ENCODE data around the gene PPP2R5C. TPM values are rescaled to one million over a fixed set of nuclear protein-coding genes. Genes with fewer than 3 reads are reported as not detected.

Gene PPP2R5C
- total and polyA plus RNA-seq, 2 donors from 2014 or later: 65.6 to 129 TPM

DNA sequence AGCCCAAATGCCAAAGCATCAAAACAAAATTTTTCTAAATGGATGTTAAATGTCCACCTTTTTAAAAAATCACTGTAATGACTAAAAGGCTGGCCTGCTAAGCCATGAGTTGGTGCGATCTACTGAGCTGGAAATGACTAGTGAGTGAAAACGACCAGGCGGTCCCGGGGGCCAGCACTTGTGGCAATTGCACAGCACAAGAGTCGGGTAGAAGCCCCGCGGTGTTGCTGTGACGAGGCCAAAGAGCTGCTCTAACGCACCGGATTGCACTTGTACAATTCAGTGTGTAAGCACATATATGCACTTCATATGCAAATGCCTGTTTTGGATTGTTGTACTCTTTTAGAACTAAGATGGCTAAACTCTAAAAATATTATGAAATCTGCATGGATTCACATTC lies 138.7 kb downstream of the PPP2R5C start:
- Histone ChIP-seq H3K9ac (ENCODE audit: low read length in 3 of 3) (no peak overlapping the region), H3K36me3 (ENCODE audit: control insufficient read depth in 2 of 3, insufficient read depth in 3 of 3, low read length in 3 of 3) (peaks cover 2 to 43% (median 39%) of the 10 kb centered on the region in 3 donors), H3K9me3 (ENCODE audit: control insufficient read depth in 2 of 3, insufficient read depth in 1 of 3, low read length in 3 of 3) (no peaks in the 10 kb centered on the region), H3K4me3 (ENCODE audit: low read length in 3 of 3) (no peak overlapping the region), H3K4me1 (ENCODE audit: control insufficient read depth in 2 of 3, insufficient read depth in 2 of 3, low read depth in 1 of 3, low read length in 3 of 3) (no peaks in the 10 kb centered on the region), H3K27ac (ENCODE audit: low read depth in 2 of 2, low read length in 2 of 2) (no peak overlapping the region), H3K27me3 (ENCODE audit: control insufficient read depth, insufficient read depth, low read length) (no peaks in the 10 kb centered on the region)
- intact Hi-C loops (cut with DNase I): no loop called here
- FAIRE-seq: no peak
- TF ChIP-seq, protein P1, sequence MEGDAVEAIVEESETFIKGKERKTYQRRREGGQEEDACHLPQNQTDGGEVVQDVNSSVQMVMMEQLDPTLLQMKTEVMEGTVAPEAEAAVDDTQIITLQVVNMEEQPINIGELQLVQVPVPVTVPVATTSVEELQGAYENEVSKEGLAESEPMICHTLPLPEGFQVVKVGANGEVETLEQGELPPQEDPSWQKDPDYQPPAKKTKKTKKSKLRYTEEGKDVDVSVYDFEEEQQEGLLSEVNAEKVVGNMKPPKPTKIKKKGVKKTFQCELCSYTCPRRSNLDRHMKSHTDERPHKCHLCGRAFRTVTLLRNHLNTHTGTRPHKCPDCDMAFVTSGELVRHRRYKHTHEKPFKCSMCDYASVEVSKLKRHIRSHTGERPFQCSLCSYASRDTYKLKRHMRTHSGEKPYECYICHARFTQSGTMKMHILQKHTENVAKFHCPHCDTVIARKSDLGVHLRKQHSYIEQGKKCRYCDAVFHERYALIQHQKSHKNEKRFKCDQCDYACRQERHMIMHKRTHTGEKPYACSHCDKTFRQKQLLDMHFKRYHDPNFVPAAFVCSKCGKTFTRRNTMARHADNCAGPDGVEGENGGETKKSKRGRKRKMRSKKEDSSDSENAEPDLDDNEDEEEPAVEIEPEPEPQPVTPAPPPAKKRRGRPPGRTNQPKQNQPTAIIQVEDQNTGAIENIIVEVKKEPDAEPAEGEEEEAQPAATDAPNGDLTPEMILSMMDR (IDR thresholded peaks at IDR 0.05; ENCODE audit: borderline replicate concordance, extremely low read depth, insufficient read depth): no peak
- DNase-seq: no peak

DNA sequence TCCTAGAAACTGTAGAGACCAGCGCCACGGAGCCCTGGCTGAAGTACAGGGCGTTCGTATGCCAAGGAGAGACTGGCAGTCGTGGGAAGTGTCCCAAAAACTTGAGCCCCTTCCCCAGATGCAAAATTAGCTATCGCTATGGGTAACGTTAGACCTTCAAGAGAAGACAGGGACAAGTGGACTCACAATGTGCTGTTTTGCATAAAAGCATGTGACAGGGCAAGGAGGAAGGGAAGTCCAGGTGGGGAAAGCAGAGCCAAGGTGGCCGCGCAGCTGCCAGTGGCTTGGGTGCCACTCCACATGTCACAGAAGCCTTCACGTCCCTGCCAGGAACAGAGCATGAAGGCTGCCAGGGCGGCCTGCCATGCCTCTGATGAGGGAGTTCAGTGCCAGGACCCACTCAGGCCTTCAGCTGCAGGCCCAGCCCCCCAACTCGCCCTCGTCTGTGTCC lies 141.6 kb downstream of the PPP2R5C start:
- no peak for FAIRE-seq
- no peak overlapping the region for H3K4me3 ChIP-seq (ENCODE audit: low read length in 3 of 3)

GRCh38 chr14:101905614-101906013 lies 144.1 kb downstream of the PPP2R5C start:
- Histone ChIP-seq H3K27me3 (ENCODE audit: control insufficient read depth, insufficient read depth, low read length) (no peaks in the 10 kb centered on the region), H3K9me3 (ENCODE audit: control insufficient read depth in 2 of 3, insufficient read depth in 1 of 3, low read length in 3 of 3) (no peaks in the 10 kb centered on the region), H3K36me3 (ENCODE audit: control insufficient read depth in 2 of 3, insufficient read depth in 3 of 3, low read length in 3 of 3) (peaks cover 2 to 38% (median 35%) of the 10 kb centered on the region in 3 donors), H3K4me3 (ENCODE audit: low read length in 3 of 3) (no peak overlapping the region), H3K9ac (ENCODE audit: low read length in 3 of 3) (no peak overlapping the region), H3K27ac (ENCODE audit: low read depth in 2 of 2, low read length in 2 of 2) (no peak overlapping the region), H3K4me1 (ENCODE audit: control insufficient read depth in 2 of 3, insufficient read depth in 2 of 3, low read depth in 1 of 3, low read length in 3 of 3) (no peaks in the 10 kb centered on the region)
- intact Hi-C loops (cut with DNase I): no loop called here
- DNase-seq (no peak), FAIRE-seq (no peak)
- TF ChIP-seq, protein P1 (IDR thresholded peaks at IDR 0.05; ENCODE audit: borderline replicate concordance, extremely low read depth, insufficient read depth): no peak

More for the DNA sequence above, 141.6 kb downstream of the PPP2R5C start:
- Histone ChIP-seq H3K9ac (ENCODE audit: low read length in 3 of 3) (no peak overlapping the region), H3K36me3 (ENCODE audit: control insufficient read depth in 2 of 3, insufficient read depth in 3 of 3, low read length in 3 of 3) (peaks cover 2 to 47% (median 36%) of the 10 kb centered on the region in 3 donors), H3K4me1 (ENCODE audit: control insufficient read depth in 2 of 3, insufficient read depth in 2 of 3, low read depth in 1 of 3, low read length in 3 of 3) (no peaks in the 10 kb centered on the region), H3K27ac (ENCODE audit: low read depth in 2 of 2, low read length in 2 of 2) (no peak overlapping the region), H3K27me3 (ENCODE audit: control insufficient read depth, insufficient read depth, low read length) (no peaks in the 10 kb centered on the region), H3K9me3 (ENCODE audit: control insufficient read depth in 2 of 3, insufficient read depth in 1 of 3, low read length in 3 of 3) (no peaks in the 10 kb centered on the region)
- intact Hi-C loops (cut with DNase I): no loop called here
- no peak for DNase-seq
- TF ChIP-seq, protein P1 (IDR thresholded peaks at IDR 0.05; ENCODE audit: borderline replicate concordance, extremely low read depth, insufficient read depth): no peak

DNA sequence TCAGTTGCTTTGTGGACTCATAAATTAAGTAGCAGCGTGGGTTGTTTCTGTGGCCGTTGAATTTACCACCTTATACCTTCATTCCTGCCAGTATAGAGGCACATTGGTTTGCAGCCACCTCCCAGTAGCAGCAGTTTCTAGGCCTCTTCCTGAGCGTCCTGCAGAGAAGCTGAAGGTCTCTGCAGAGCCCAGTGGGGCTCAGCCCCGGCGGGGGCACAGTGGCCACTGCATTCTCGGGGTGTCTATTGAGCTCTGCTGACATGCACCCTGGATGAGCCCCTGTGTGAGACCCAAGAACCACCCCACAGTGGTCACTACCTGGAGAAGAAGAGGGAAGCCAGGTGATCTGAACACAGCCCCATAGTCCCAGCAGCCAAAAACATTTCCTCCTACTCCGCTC lies 145.1 kb downstream of the PPP2R5C start:
- DNase-seq (peak in 1 of 5 donors; percentile 45), FAIRE-seq (no peak)
- TF ChIP-seq, protein P1 (IDR thresholded peaks at IDR 0.05; ENCODE audit: borderline replicate concordance, extremely low read depth, insufficient read depth): no peak
- H3K36me3 ChIP-seq (ENCODE audit: control insufficient read depth in 2 of 3, insufficient read depth in 3 of 3, low read length in 3 of 3): peaks cover 2 to 33% (median 28%) of the 10 kb centered on the region in 3 donors
- H3K9ac ChIP-seq (ENCODE audit: low read length in 3 of 3): no peak overlapping the region
- H3K4me1 ChIP-seq (ENCODE audit: control insufficient read depth in 2 of 3, insufficient read depth in 2 of 3, low read depth in 1 of 3, low read length in 3 of 3): no peaks in the 10 kb centered on the region
- no peaks in the 10 kb centered on the region for H3K27me3 ChIP-seq (ENCODE audit: control insufficient read depth, insufficient read depth, low read length)
- no peak overlapping the region for H3K27ac ChIP-seq (ENCODE audit: low read depth in 2 of 2, low read length in 2 of 2)
- no peaks in the 10 kb centered on the region for H3K9me3 ChIP-seq (ENCODE audit: control insufficient read depth in 2 of 3, insufficient read depth in 1 of 3, low read length in 3 of 3)
- intact Hi-C loops (cut with DNase I): no loop called here
- no peak overlapping the region for H3K4me3 ChIP-seq (ENCODE audit: low read length in 3 of 3)

Data from kidney (tissue), 14 donors.